Cardiac septum (tissue), 1 donor: Measurements from ENCODE around the gene DEFB114. TPM values are rescaled to one million over a fixed set of nuclear protein-coding genes. Genes with fewer than 3 reads are reported as not detected.
"Not testable (repeated sequence)": the region's sequence is repeated elsewhere in the genome, so short reads cannot be mapped to it uniquely, and the experiment has no call there.

Experiments used
- DNase-seq: peaks from one replicate; pipeline ENCODE4 v3.0.0-alpha.2; 2020; ENCODE audit warnings: low spot score
- intact Hi-C: fragments of 100-400 bp; cut with DNase I; formaldehyde crosslinking; loops from one replicate; pipeline ENCODE4 v1.14.0; 2022
- long read RNA-seq: library from polyadenylated mRNA; unstranded; transcript quantifications from one replicate; pipeline ENCODE4 v2.0.0, GENCODE V29; 2021
- total RNA-seq: library from RNA; stranded (reverse); fragmentation: NEBNext Ultra II Directional; extraction: Animal tissue kit (Norgen Biotek cat#: 25700); gene quantifications from one replicate; pipeline ENCODE4 v1.2.1, GENCODE V29; 2021
- donor health status: DM: no; HTN: no; CAD: no.

The DEFB114 gene
- total RNA-seq: not detected
- long read RNA-seq: 0 reads

DNA sequence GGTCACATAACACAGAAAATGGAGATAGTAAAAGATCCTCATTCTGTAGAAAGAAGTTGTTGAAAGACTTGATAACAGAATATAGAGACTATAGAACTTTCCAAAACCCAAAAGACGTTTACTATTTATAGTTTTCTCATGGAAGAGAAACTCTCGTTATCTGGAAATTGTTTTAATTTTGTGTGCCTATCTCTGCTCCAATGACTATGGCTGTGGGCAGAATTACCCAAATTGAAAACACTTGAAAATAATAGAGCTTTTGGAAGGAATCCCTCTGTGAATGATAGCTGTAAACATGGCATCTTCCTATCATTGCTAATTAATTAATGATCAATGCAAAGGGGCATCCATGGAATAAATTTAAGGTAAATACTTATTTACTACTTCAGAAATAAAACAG lies at the start of gene DEFB114:
DEFB114 (minus strand) TSS at position 101 of the 400 bp plus-strand sequence; CDS start at position 42, 59 bp downstream.
- intact Hi-C loops: no loop called here
- no peak for DNase-seq

DNA sequence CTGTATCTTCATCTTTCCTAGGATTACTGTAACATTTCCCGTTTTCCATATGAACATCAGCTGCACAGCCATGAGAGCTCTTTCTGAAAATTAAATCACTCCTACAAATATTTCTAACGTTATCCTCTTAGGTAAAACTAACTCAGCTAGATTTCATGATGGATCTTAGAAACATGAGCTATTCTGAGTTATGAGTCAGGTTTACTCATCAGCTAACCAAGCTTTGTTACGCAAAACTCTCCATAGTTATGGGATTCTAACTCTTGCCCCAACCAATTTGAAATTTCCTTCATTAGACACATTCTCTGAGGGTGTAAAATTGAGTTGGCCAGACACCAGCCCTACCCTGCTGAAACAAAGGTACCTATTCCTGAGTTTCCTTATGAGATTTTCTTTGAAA lies 43.9 kb upstream of the DEFB114 start:
- intact Hi-C loops: no loop called here

DNA sequence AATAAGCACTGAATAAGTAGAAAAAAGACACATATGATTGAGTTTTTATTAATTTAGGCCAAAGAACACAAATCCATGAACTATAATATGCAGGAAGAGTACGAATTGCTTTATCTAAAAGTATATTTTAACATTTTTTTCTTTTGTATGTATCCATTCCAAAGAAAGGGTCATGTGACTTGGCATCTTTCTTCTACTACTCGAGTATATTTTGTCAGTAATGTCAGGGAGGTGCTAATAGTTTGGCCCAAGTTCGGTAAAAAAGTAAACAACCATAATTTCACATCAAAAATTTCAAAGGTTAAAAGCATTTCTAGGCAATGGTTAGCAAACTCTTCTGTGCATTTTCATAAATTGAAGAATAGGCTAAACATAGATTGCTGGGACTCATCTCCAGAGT lies 39.2 kb upstream of the DEFB114 start:
- intact Hi-C loops: no loop called here
- DNase-seq: no peak

More for the DNA sequence above, 43.9 kb upstream of the DEFB114 start:
- DNase-seq: no peak

DNA sequence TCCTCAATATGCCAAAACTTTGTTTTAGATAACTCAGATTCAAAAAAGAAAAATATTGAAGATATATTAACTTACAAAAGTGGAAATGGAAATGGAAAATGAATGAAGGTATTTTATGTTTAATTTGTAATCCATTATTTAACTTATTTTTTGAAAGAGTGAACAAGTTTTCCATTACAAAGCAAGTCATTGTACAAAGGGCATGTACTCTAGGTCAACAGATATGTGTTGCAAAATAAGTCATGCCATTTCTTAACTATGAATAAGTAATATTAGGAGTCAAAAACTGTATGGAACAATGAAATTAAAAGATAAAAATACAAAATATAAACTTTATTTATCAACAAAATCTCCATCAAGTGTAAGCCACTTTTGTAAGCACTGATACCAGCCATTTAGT lies 31.3 kb upstream of the DEFB114 start:
- no peak for DNase-seq
- intact Hi-C loops: no loop called here

DNA sequence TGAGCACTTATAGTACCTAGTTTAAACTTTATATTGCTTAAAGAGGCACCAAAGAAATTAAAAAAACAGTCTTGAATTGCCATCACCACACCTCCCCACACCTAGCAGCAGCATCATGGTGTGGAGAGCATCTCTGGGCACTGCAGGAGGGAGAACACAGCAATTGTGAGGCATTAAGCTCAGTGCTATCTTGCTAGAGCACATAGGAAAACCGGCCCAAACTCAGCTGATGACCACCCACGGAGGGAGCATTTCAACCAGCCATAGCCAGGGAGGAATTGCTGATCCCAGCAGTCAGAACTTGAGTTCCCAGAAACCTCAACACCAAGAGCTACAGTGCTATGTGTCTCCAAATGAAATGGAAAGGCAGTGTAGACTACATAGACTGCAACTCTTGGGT lies 24.9 kb upstream of the DEFB114 start:
- DNase-seq: no peak
- intact Hi-C loops: no loop called here

DNA sequence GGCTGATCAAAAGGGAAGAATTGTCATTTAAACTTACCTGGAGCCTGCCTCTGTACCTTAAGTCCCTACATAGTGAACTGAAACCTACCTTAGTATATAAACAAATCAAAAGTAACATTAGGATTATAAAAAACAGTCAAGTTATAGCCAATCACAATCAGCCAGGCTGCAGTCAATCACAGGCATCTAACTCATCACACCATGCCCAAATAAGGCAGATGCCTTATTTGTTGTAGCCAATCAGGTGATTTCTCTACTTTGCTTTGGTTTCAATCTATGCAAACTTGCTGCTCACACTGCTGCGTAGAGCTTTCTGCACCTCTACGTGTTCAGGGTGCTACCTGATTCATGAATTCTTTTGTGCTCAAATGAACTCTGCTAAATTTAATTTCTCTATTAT lies 23.8 kb upstream of the DEFB114 start:
- intact Hi-C loops: no loop called here
- DNase-seq: no peak

DNA sequence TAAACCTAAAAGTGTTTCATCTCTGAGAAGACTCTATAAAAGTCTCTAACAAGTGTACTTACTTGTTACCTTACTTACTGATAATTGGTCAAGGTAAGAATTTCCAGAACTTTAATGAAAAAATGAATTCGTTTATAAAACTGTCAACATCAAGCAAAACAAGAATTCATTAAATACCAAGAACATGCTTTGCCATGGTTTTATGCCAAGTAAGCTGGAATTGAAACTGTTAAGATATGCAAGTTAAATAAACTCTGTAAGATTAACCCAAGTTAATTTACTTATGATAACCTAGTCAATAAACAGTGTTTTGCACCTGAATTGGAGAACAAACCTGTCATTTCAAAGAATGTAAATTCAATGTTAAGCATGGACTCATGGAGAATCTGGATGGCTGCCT lies 22.6 kb upstream of the DEFB114 start:
- intact Hi-C loops: no loop called here
- DNase-seq: no peak

DNA sequence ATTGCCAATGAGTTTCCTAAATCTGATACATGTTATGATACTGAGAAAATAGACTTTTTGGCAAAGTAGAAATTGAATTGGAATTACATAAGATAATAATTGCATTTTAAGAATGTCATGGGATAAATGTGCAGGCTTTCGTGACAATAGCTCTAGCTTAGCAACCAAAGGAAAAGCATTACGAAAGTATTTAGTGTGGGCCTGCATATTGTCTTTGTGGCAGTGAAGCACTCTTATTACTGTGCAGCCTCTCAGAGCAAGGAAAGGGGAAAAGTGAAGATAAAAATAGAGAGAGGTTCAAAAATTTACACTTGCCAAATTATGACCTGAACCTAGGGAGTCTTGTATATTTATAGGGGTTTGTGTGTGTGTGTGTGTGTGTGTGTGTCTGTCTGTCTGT lies 18.1 kb upstream of the DEFB114 start:
- intact Hi-C loops: no loop called here
- DNase-seq: no peak

- DNase-seq: no peak
- intact Hi-C loops: no loop called here
These were observed 16.9 kb upstream of the DEFB114 start for GRCh38 chr6:49980898-49981297.

DNA sequence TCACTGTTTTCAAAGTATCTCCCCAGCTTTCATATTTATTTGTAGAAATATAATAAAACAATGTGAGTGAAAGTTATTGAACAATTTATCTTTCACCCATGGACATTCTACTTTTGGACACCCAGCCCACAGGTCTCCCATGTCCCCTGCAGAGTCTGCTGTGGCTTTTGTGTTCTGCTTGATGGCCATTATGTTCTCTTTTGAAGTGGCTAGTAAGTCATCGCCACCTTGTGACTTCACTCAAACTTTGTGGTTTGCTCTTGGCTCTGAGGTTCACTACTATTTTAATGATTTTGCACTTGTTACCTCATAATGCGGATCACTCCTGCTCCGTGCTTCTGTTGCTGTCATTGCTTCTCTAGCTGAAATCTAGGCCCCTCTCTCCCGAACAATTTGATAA lies 15.6 kb upstream of the DEFB114 start:
- intact Hi-C loops: no loop called here
- no peak for DNase-seq

DNA sequence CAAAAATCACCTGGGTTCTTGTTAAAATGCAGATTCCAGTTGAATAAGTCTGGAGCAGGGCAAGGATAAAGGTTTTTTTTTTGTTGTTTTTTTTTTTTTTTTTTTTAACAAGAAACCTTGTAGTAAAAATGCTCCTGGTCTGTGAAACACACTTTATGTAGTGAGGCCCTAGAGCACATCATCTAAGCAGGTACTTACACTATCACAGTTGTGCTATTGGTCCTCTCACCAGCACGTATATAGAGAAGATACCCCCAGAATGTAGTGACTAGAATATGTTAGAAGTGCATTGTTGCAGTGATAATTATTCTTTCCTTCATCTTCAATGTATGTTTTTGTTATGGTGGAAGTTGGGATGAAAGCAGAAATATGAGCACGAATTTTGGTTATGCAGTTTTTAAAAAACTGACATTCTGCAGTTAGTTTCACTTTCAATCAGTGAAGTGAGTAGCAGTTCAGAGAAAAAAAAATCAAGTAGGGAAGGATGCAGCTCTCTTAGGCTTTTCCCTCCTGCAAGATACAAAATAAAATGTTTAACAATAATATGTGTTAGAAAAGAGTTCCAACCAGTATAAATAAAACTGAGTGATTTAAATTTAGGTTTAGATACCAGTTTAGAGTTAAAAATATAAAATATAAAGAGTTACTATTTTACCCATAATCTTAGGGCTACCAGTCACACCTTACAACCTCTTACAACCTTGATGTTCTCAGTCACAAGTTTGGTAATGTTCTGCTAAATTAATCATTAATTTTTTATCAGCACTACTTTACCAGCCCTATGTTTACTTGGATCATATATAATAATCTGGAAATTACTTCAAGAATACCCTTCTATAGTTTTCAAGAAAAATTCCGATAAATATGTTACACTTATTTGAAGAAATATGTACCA lies 14.6 kb upstream of the DEFB114 start:
- intact Hi-C loops: no loop called here
- DNase-seq: no peak

- intact Hi-C loops: no loop called here
These were observed 5.6 kb upstream of the DEFB114 start, which contains the start of gene DEFB113 for GRCh38 chr6:49969605-49970004. TSS of gene DEFB113 (minus strand) at chr6:49969625. CDS start at chr6:49969625, 0 bp downstream.

GRCh38 chr6:49966823-49967222 lies 2.9 kb upstream of the DEFB114 start:
- no peak for DNase-seq
- intact Hi-C loops: no loop called here

More at GRCh38 chr6:49969605-49970004, 5.6 kb upstream of the DEFB114 start, which contains the start of gene DEFB113:
- DNase-seq: no peak

DNA sequence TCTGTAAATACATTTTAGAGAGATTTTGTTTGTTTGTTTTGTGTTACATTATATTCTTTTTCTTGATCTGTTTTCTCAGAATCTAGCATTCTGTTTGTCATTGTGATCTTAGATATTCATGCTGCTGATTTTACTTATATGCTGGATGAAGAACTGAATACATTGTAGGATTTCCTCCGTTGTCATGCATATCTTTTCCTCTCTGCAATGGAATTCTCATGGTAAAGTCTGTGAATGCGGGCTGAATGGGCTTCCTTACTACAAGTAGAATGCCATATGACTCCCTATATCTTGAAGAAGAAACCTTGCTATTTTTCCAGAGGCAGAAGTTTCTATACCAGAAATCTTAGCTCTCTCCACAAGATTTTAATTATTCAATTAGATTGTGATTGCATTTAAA lies 2.4 kb upstream of the DEFB114 start:
- intact Hi-C loops: no loop called here
- no peak for DNase-seq

- no peak for DNase-seq
- intact Hi-C loops: no loop called here
These were observed 5.8 kb downstream of the DEFB114 start for GRCh38 chr6:49958180-49958579.

DNA sequence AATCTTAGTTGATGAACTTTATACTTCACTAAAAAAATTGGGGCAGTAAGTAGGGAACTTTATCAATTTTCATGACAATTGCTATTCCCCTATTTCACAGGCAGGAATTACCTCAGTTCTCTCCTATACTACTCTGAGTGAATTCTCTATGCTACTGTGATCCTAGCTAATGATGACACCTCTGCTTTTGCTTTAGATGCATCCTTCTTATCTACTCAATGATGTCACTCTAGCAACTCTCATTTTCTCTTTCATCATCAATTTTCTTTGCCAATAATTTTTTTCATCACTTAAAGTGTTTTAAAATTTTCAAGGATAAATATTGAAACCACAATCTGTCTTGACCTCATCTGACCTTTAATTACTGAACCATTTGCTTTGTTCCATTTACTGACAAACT lies 8.1 kb downstream of the DEFB114 start:
- intact Hi-C loops: no loop called here
- DNase-seq: no peak

DNA sequence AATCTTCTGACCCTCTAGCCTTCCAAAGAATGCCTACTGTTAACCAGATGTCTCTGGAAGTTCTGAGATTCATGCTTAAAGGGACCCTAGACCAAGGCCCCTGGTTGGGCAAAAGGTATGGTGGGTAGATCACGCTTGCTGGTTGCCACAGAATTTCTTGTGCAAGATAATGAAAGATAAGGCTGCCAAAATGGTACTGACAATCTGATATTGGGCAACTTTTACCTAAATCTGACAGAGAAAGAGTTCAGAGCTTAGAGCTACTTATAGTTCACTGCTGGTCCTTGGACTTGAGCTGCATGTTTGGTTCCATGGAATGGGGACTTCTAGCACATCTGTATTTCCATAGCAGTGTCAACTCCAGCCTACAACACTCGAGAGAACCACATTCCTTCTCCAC lies 12.0 kb downstream of the DEFB114 start:
- DNase-seq: no peak
- intact Hi-C loops: no loop called here

- intact Hi-C loops: no loop called here
- DNase-seq: no peak
These were observed 13.6 kb downstream of the DEFB114 start for GRCh38 chr6:49950415-49950751.

DNA sequence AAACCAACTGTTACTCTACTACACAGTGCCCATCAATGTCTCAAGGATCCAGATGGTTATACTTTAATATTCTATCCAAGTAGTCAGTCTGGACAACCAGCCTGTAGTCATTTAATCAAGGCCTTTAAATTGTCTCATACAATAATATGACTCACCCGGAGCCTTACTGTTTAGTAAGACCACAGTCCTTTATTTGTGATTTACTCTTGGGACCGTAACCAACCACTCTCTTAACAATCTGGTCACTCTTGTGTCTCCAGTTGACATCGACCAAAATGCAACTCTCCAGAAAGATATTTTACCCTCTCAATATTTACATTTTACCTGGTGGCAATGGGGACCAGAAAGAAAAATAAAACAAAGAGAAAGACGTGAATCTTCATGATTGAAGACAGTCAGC lies 14.9 kb downstream of the DEFB114 start:
- DNase-seq: no peak
- intact Hi-C loops: no loop called here

DNA sequence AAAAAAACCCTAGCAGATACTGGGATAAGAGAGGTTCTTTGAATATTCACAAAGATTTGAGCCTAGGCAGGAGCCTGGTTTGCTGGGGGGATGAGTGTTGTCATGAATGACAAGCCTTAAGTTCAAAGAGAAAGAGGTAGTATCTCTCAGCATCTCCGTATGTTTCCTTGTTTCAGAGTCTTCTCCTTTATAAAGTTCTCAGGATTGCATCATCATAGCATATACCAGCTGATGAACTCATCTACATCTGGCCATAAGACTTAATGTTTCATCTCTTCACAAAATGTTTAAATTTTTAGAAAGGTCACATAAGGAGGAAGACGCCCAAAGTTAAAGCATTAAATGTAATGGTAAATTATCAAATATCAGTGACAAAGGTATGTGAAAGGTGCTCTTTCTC lies 17.1 kb downstream of the DEFB114 start:
- intact Hi-C loops: no loop called here
- no peak for DNase-seq

- DNase-seq, intact Hi-C loops: not testable (repeated sequence)
These were observed 19.9 kb downstream of the DEFB114 start for GRCh38 chr6:49944068-49944467.
